ENCODE data around the gene LGR5.
A peak's percentile ranks its signal among the peaks of the same experiment; 100 is the strongest.

Gene LGR5

DNA sequence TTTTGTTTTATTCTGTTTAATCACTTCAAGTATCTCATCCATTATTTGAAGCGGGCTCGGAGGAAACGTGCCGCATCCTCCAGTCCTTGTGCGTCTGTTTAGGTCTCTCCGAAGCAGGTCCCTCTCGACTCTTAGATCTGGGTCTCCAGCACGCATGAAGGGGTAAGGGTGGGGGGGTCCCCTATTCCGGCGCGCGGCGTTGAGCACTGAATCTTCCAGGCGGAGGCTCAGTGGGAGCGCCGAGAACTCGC is 311 bp upstream of the LGR5 start:
- Histone ChIP-seq H3K27ac (replicated peaks) (no peak overlapping the region), H3K27me3 (ENCODE audit: insufficient read depth, poor library complexity, severe bottlenecking) (peaks cover 44% of the 10 kb centered on the region), H3K4me3 (replicated peaks; ENCODE audit: insufficient read depth, low read length) (no peak overlapping the region)
- TF ChIP-seq GABPA (IDR thresholded peaks at IDR 0.05; ENCODE audit: low read depth) (no peak), SPI1 (IDR thresholded peaks at IDR 0.05; ENCODE audit: borderline replicate concordance, low read depth) (no peak), POLR2AphosphoS5 (IDR thresholded peaks at IDR 0.05; ENCODE audit: low read depth) (no peak)
- TF ChIP-seq, protein P1, sequence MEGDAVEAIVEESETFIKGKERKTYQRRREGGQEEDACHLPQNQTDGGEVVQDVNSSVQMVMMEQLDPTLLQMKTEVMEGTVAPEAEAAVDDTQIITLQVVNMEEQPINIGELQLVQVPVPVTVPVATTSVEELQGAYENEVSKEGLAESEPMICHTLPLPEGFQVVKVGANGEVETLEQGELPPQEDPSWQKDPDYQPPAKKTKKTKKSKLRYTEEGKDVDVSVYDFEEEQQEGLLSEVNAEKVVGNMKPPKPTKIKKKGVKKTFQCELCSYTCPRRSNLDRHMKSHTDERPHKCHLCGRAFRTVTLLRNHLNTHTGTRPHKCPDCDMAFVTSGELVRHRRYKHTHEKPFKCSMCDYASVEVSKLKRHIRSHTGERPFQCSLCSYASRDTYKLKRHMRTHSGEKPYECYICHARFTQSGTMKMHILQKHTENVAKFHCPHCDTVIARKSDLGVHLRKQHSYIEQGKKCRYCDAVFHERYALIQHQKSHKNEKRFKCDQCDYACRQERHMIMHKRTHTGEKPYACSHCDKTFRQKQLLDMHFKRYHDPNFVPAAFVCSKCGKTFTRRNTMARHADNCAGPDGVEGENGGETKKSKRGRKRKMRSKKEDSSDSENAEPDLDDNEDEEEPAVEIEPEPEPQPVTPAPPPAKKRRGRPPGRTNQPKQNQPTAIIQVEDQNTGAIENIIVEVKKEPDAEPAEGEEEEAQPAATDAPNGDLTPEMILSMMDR (IDR thresholded peaks at IDR 0.05; ENCODE audit: insufficient read depth, low read length) = no peak
- TF ChIP-seq, protein P2, sequence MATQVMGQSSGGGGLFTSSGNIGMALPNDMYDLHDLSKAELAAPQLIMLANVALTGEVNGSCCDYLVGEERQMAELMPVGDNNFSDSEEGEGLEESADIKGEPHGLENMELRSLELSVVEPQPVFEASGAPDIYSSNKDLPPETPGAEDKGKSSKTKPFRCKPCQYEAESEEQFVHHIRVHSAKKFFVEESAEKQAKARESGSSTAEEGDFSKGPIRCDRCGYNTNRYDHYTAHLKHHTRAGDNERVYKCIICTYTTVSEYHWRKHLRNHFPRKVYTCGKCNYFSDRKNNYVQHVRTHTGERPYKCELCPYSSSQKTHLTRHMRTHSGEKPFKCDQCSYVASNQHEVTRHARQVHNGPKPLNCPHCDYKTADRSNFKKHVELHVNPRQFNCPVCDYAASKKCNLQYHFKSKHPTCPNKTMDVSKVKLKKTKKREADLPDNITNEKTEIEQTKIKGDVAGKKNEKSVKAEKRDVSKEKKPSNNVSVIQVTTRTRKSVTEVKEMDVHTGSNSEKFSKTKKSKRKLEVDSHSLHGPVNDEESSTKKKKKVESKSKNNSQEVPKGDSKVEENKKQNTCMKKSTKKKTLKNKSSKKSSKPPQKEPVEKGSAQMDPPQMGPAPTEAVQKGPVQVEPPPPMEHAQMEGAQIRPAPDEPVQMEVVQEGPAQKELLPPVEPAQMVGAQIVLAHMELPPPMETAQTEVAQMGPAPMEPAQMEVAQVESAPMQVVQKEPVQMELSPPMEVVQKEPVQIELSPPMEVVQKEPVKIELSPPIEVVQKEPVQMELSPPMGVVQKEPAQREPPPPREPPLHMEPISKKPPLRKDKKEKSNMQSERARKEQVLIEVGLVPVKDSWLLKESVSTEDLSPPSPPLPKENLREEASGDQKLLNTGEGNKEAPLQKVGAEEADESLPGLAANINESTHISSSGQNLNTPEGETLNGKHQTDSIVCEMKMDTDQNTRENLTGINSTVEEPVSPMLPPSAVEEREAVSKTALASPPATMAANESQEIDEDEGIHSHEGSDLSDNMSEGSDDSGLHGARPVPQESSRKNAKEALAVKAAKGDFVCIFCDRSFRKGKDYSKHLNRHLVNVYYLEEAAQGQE (IDR thresholded peaks at IDR 0.05; ENCODE audit: insufficient replicate concordance, low read depth) = no peak
- no peak for DNase-seq (ENCODE audit: low read depth in 1 of 2, low spot score in 1 of 2)

DNA sequence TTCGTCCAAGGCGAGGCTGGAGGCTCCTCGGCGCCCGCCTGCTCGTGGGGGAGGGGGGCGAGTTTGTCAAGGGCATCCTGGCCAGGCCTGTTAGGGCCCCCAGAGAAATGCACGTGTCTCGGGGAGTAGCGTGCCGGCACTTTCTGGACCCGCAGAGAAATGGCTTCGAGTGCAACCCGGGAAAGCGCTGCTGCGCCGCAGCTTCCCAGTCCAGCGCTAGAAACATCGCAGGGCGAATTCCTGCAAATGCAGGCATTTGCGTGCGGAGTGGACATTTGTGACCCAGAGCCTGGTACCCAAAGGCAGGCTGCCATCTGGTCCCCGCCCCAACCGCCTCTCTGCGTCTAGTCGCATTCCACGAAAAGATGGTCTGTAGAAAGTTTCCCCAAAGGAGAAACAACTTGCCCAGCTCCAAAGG is 756 bp downstream of the LGR5 start:
- no peak for DNase-seq (ENCODE audit: low read depth in 1 of 2, low spot score in 1 of 2)
- Histone ChIP-seq H3K27me3 (ENCODE audit: insufficient read depth, poor library complexity, severe bottlenecking) (peaks cover 48% of the 10 kb centered on the region), H3K4me3 (replicated peaks; ENCODE audit: insufficient read depth, low read length) (no peak overlapping the region), H3K27ac (replicated peaks) (no peak overlapping the region)
- TF ChIP-seq, protein P2 (IDR thresholded peaks at IDR 0.05; ENCODE audit: insufficient replicate concordance, low read depth) = no peak
- no peak for TF ChIP-seq POLR2AphosphoS5 (IDR thresholded peaks at IDR 0.05; ENCODE audit: low read depth)
- TF ChIP-seq, protein P1 (IDR thresholded peaks at IDR 0.05; ENCODE audit: insufficient read depth, low read length) = no peak
- TF ChIP-seq SPI1 (IDR thresholded peaks at IDR 0.05; ENCODE audit: borderline replicate concordance, low read depth) = no peak
- no peak for TF ChIP-seq GABPA (IDR thresholded peaks at IDR 0.05; ENCODE audit: low read depth)

DNA sequence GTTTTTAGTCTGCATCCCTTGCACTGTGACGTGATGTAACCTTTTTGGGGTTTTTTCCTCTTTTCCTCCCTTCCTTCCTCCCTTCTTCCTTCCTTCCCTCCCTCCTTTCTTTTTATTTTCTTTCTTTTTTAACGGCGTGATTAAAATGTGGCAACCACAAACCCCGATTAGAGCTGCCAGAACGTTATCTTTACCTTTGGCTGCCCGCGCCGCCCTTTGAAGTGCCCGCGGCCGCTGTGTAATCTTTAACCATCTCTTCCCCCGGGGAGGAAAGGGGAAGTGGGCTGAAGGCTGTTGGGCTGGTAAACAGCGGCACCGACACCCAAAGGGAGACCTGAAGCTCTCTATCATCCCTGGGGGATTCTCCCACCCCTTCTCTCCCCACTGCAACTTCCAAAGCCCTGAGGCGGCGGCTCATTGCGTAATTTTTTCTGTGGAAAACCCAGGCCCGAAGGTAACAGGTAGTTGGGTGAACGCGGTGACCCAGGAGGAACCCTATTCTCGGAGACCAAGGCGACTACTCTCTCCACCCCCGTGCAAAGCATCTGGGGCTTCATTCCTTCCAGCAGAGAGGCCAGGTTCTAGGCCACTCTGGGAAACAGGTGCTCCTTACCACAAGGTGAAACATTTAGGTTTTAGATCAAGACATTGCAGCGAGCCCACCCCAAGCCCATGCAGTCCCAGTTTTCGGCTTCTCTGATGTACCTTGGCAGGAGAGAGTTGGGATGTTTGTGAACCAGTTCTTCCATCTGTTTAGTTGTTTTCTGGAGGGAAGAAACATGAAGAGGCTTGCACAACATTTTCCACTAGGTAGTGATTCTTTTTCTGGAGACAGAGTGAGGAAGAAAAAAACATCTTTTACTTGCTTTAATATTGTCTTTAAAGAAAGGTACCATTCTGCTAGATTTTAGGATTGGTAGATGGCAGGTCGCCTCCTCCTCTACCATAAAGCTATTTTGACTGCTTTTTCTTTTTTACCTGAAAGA is 1.5 kb downstream of the LGR5 start:
- Histone ChIP-seq H3K27ac (replicated peaks) (no peak overlapping the region), H3K4me3 (replicated peaks; ENCODE audit: insufficient read depth, low read length) (no peak overlapping the region), H3K27me3 (ENCODE audit: insufficient read depth, poor library complexity, severe bottlenecking) (peaks cover 48% of the 10 kb centered on the region)
- no peak; the same call in 1 of the 2 replicates for TF ChIP-seq POLR2AphosphoS5 (IDR thresholded peaks at IDR 0.05; ENCODE audit: low read depth)
- TF ChIP-seq GABPA (IDR thresholded peaks at IDR 0.05; ENCODE audit: low read depth) = no peak
- TF ChIP-seq SPI1 (IDR thresholded peaks at IDR 0.05; ENCODE audit: borderline replicate concordance, low read depth) = peak; percentile 95
- TF ChIP-seq, protein P2 (IDR thresholded peaks at IDR 0.05; ENCODE audit: insufficient replicate concordance, low read depth) = no peak
- TF ChIP-seq, protein P1 (IDR thresholded peaks at IDR 0.05; ENCODE audit: insufficient read depth, low read length) = no peak
- peak in 1 of 2 experiments; percentile 49 for DNase-seq (ENCODE audit: low read depth in 1 of 2, low spot score in 1 of 2)
